Liver (tissue), 9 donors: ENCODE data around the gene ECE1. TPM values are rescaled to one million over a fixed set of nuclear protein-coding genes. Genes with fewer than 3 reads are reported as not detected.

ENCODE experiments used
- DNase-seq: peaks from one replicate; pipeline ENCODE4 v3.0.0-alpha.2; 2017; ENCODE audit warnings: low spot score
- H3K27ac ChIP-seq, 2 donors: one replicate each; pipeline ENCODE4 v1.7.0; 2013; ENCODE audit warnings: inconsistent platforms in 2 of 2, low read length in 2 of 2, control low read depth in 1 of 2, low read depth in 1 of 2, mild to moderate bottlenecking in 1 of 2
- H3K27me3 ChIP-seq, 4 donors: one replicate each; pipeline versions ENCODE4 v1.6.1 to v1.7.0; 2013; ENCODE audit warnings: low read length in 3 of 4, inconsistent platforms in 1 of 4, mild to moderate bottlenecking in 1 of 4, moderate library complexity in 1 of 4; ENCODE audit not compliant: control insufficient read depth in 4 of 4, insufficient read depth in 4 of 4
- H3K36me3 ChIP-seq, 4 donors: one replicate each; pipeline versions ENCODE4 v1.6.1 to v1.7.0; 2013; ENCODE audit warnings: low read length in 3 of 4, mild to moderate bottlenecking in 3 of 4, low read depth in 1 of 4, moderate library complexity in 1 of 4; ENCODE audit not compliant: control insufficient read depth in 4 of 4, insufficient read depth in 3 of 4
- H3K4me1 ChIP-seq, 4 donors: one replicate each; pipeline versions ENCODE4 v1.6.1 to v1.7.0; 2013; ENCODE audit warnings: low read length in 3 of 4, mild to moderate bottlenecking in 3 of 4, moderate library complexity in 1 of 4; ENCODE audit not compliant: control insufficient read depth in 4 of 4, insufficient read depth in 4 of 4
- H3K4me3 ChIP-seq, 3 donors: one replicate each; pipeline versions ENCODE4 v1.6.1 to v1.7.0; 2013; ENCODE audit warnings: low read length in 3 of 3, control low read depth in 1 of 3, low read depth in 1 of 3, mild to moderate bottlenecking in 1 of 3
- H3K9ac ChIP-seq, 2 donors: one replicate each; pipeline ENCODE4 v1.7.0; 2013; ENCODE audit warnings: low read length in 2 of 2, mild to moderate bottlenecking in 2 of 2, moderate library complexity in 2 of 2, control low read depth in 1 of 2, low read depth in 1 of 2
- H3K9me3 ChIP-seq, 4 donors: one replicate each; pipeline versions ENCODE4 v1.6.1 to v1.7.0; 2013; ENCODE audit warnings: low read length in 3 of 4; ENCODE audit not compliant: control insufficient read depth in 4 of 4
- ATF3 ChIP-seq: IDR thresholded peaks from 2 replicates; pipeline ENCODE4 v1.6.1; 2016; ENCODE audit warnings: antibody characterized with exemption
- CTCF ChIP-seq: fragments of 150-350 bp; IDR thresholded peaks from 2 replicates; pipeline ENCODE4 v1.5.1; 2017; ENCODE audit warnings: improper control_type of control experiment, low read depth, low read length; ENCODE audit not compliant: missing input control
- EGR1 ChIP-seq, 2 donors: IDR thresholded peaks; 2 replicates each; pipeline ENCODE4 v1.6.1; 2016 to 2018; ENCODE audit warnings: antibody characterized with exemption in 2 of 2, low read depth in 2 of 2
- GABPA ChIP-seq, 2 donors: IDR thresholded peaks in 1 of 2; conservative IDR thresholded peaks in 1 of 2; 2 replicates each; pipeline ENCODE4 v1.6.1; 2016; ENCODE audit warnings: antibody characterized with exemption in 2 of 2, mild to moderate bottlenecking in 1 of 2, moderate library complexity in 1 of 2
- HNF4A ChIP-seq, 2 donors: conservative IDR thresholded peaks; 2 replicates each; pipeline ENCODE4 v1.6.1; 2016; ENCODE audit warnings: antibody characterized with exemption in 2 of 2, mild to moderate bottlenecking in 2 of 2
- HNF4G ChIP-seq: IDR thresholded peaks from 2 replicates; pipeline ENCODE4 v1.6.1; 2016; ENCODE audit warnings: antibody characterized with exemption
- MAX ChIP-seq: IDR thresholded peaks from 2 replicates; pipeline ENCODE4 v1.6.1; 2016; ENCODE audit warnings: antibody characterized with exemption
- NR2F2 ChIP-seq: IDR thresholded peaks from 2 replicates; pipeline ENCODE4 v1.6.1; 2016; ENCODE audit warnings: antibody characterized with exemption
- RAD21 ChIP-seq, 2 donors: IDR thresholded peaks; 2 replicates each; pipeline ENCODE4 v1.6.1; 2016; ENCODE audit warnings: antibody characterized with exemption in 2 of 2, mild to moderate bottlenecking in 2 of 2
- REST ChIP-seq: IDR thresholded peaks from 2 replicates; pipeline ENCODE4 v1.6.1; 2016; ENCODE audit warnings: antibody characterized with exemption, mild to moderate bottlenecking
- RXRA ChIP-seq, 2 donors: IDR thresholded peaks; 2 replicates each; pipeline ENCODE4 v1.6.1; 2017 to 2018; ENCODE audit warnings: antibody characterized with exemption in 2 of 2, mild to moderate bottlenecking in 1 of 2
- TAF1 ChIP-seq: conservative IDR thresholded peaks from 2 replicates; pipeline ENCODE4 v1.6.1; 2016; ENCODE audit warnings: antibody characterized with exemption, mild to moderate bottlenecking
- YY1 ChIP-seq: IDR thresholded peaks from 2 replicates; pipeline ENCODE4 v1.6.1; 2016; ENCODE audit warnings: antibody characterized with exemption, mild to moderate bottlenecking
- ZBTB33 ChIP-seq: IDR thresholded peaks from 2 replicates; pipeline ENCODE4 v1.6.1; 2016; ENCODE audit warnings: antibody characterized with exemption
- WGBS: extraction: QIAGEN DNeasy Blood & Tissue Kit; methylation state at CpG from one replicate; pipeline ENCODE4 v1.1.7; 2013; 5-methylcytosine and 5-hydroxymethylcytosine counted together
- polyA plus RNA-seq, 2 donors: library from polyadenylated mRNA; stranded (reverse) in 1 of 2; unstranded in 1 of 2; fragments of 200-250 nt in 1 of 2; fragments of >200 nt in 1 of 2; fragmentation: Nextera tagmentation in 1 of 2; extraction: Ambion mirVana in 1 of 2; gene quantifications; one replicate each; pipeline versions ENCODE4 v1.2.1 to v1.2.3, GENCODE V29; 2013 to 2015
- total RNA-seq, 2 donors: library from RNA; depleted of rRNA; stranded (reverse); fragments of >200 nt; gene quantifications; one replicate each; pipeline ENCODE4 v1.2.3, GENCODE V29; 2014
- donor health status: healthy.
- donor health status: healthy.
- donor health status: healthy.
- donor health status: healthy.
- donor health status: healthy.

Gene ECE1
- total and polyA plus RNA-seq, 4 donors, result 29.3 to 46.4 (median 39.6) TPM

- Histone ChIP-seq H3K4me3 (no peak overlapping the region), H3K9me3 (no peaks in the 10 kb centered on the region), H3K27ac (no peak overlapping the region), H3K9ac (no peak overlapping the region), H3K4me1 (peaks cover 8 to 38% (median 24%) of the 10 kb centered on the region in 4 donors), H3K27me3 (no peaks in the 10 kb centered on the region), H3K36me3 (peaks cover 0 to 15% (median 9%) of the 10 kb centered on the region in 4 donors)
- no peak for DNase-seq
- WGBS, result 95% methylated on average over 14 of the region's 14 CpGs
- no peak for TF ChIP-seq GABPA (IDR thresholded peaks at IDR 0.05 in 1 of 2, conservative IDR thresholded peaks at IDR 0.05 in 1 of 2)
- TF ChIP-seq RXRA (IDR thresholded peaks at IDR 0.05), result no peak
- no peak for TF ChIP-seq RAD21 (IDR thresholded peaks at IDR 0.05)
- TF ChIP-seq ZBTB33, result no peak
- TF ChIP-seq HNF4G, result no peak
Measured at GRCh38 chr1:21255943-21256320, 34.3 kb downstream of the ECE1 start.

- Histone ChIP-seq H3K4me1 (peaks cover 10 to 43% (median 25%) of the 10 kb centered on the region in 4 donors), H3K27ac (no peak overlapping the region), H3K4me3 (no peak overlapping the region), H3K9ac (no peak overlapping the region), H3K36me3 (peaks cover 0 to 15% (median 9%) of the 10 kb centered on the region in 4 donors), H3K27me3 (no peaks in the 10 kb centered on the region), H3K9me3 (no peaks in the 10 kb centered on the region)
- TF ChIP-seq RXRA (IDR thresholded peaks at IDR 0.05) (peak in 1 of 2 donors; percentile 27), ATF3 (no peak), TAF1 (no peak), RAD21 (IDR thresholded peaks at IDR 0.05) (peak; percentile 94), EGR1 (IDR thresholded peaks at IDR 0.05; ENCODE audit: low read depth in 2 of 2) (no peak), YY1 (no peak), ZBTB33 (no peak), REST (no peak), MAX (no peak), NR2F2 (no peak), CTCF (peak; percentile 82), HNF4A (conservative IDR thresholded peaks at IDR 0.05) (peak in 1 of 2 donors; percentile 30)
- WGBS, result 59% methylated on average over 11 of the region's 11 CpGs
- peak; percentile 90 for DNase-seq
Measured at GRCh38 chr1:21255284-21255942, 34.9 kb downstream of the ECE1 start.
